Sigmoid colon (tissue), 7 donors: ENCODE results near the gene SLC6A3. TPM values are rescaled to one million over a fixed set of nuclear protein-coding genes. Genes with fewer than 3 reads are reported as not detected.

Experiments
- DNase-seq: peaks from one replicate; pipeline ENCODE4 v3.0.0-alpha.2; 2019
- H3K27ac ChIP-seq, 4 donors: fragments of 200-600 bp; sonication (generic); one replicate each; pipeline ENCODE4 v1.5.1; 2016 to 2019; ENCODE audit warnings: mild to moderate bottlenecking in 1 of 4
- H3K27me3 ChIP-seq, 3 donors: fragments of 200-600 bp; sonication (generic); one replicate each; pipeline ENCODE4 v1.5.1; 2019; ENCODE audit warnings: mild to moderate bottlenecking in 1 of 3
- H3K36me3 ChIP-seq, 4 donors: fragments of 200-600 bp; sonication (generic); one replicate each; pipeline ENCODE4 v1.5.1; 2016 to 2019
- H3K4me1 ChIP-seq, 4 donors: fragments of 200-600 bp; sonication (generic); one replicate each; pipeline ENCODE4 v1.5.1; 2017 to 2019
- H3K4me3 ChIP-seq, 4 donors: fragments of 200-600 bp; sonication (generic); one replicate each; pipeline ENCODE4 v1.5.1; 2017 to 2019; ENCODE audit warnings: mild to moderate bottlenecking in 2 of 4, moderate library complexity in 1 of 4
- H3K9me3 ChIP-seq, 4 donors: fragments of 200-600 bp in 3 of 4; sonication (generic) in 3 of 4; one replicate each; pipeline versions ENCODE4 v1.5.1 to v1.6.1; 2013 to 2019
- CTCF ChIP-seq, 4 experiments: fragments of 450-650 bp in 3 of 4; fragments of 200-600 bp in 1 of 4; IDR thresholded peaks; one replicate each; pipeline ENCODE4 v1.5.1; 2016 to 2019; ENCODE audit warnings: antibody characterized with exemption in 4 of 4, mild to moderate bottlenecking in 3 of 4, moderate library complexity in 2 of 4
- EP300 ChIP-seq, 4 donors: sonication (generic); formaldehyde crosslinking; IDR thresholded peaks; one replicate each; pipeline ENCODE4 v1.6.1; 2017; ENCODE audit warnings: antibody characterized with exemption in 4 of 4
- POLR2A ChIP-seq, 2 donors: fragments of 450-650 bp; IDR thresholded peaks; one replicate each; pipeline ENCODE4 v1.6.1; 2016; ENCODE audit warnings: antibody characterized with exemption in 2 of 2, mild to moderate bottlenecking in 2 of 2, moderate library complexity in 2 of 2
- POLR2AphosphoS5 ChIP-seq, 4 donors: sonication (generic); formaldehyde crosslinking; IDR thresholded peaks; one replicate each; pipeline ENCODE4 v1.6.1; 2017; ENCODE audit warnings: antibody characterized with exemption in 4 of 4
- whole genome bisulfite sequencing, 2 donors: extraction: QIAGEN DNeasy Blood & Tissue Kit; methylation state at CpG; one replicate each; pipeline ENCODE4 v1.1.7; 2013; 5-methylcytosine and 5-hydroxymethylcytosine counted together
- intact Hi-C: fragments of 100-400 bp; cut with DNase I; formaldehyde crosslinking; loops from one replicate; pipeline ENCODE4 v1.15.1; 2023
- polyA plus RNA-seq, 3 donors: library from polyadenylated mRNA; stranded (reverse); fragments of 200-250 nt; gene quantifications; one replicate each; pipeline ENCODE4 v1.2.3, GENCODE V29; 2013
- total RNA-seq, 4 donors: library from RNA; depleted of rRNA; stranded (reverse); fragments of >200 nt; gene quantifications; one replicate each; pipeline ENCODE4 v1.1.0, GENCODE V29; 2016
- donor health status: healthy with polysubstance abuse.
- donor health status: Bipolar disorder and iron deficiency.
- donor health status: healthy.

SLC6A3 gene
- total and polyA plus RNA-seq, 7 donors, result 0.06 TPM; not detected in 6

GRCh38 chr5:1439388-1440097 lies 5.7 kb downstream of the SLC6A3 start:
- 85 to 88% methylated on average over 15 of the region's 15 CpGs for WGBS, 2 donors

GRCh38 chr5:1438871-1439270 lies 6.4 kb downstream of the SLC6A3 start:
- no peak overlapping the region for H3K27ac ChIP-seq
- H3K9me3 ChIP-seq, result no peaks in the 10 kb centered on the region
- peaks cover 9 to 57% (median 37%) of the 10 kb centered on the region in 3 donors for H3K27me3 ChIP-seq
- WGBS, 2 donors, result 92 to 93% methylated on average over 21 of the region's 21 CpGs
- H3K4me3 ChIP-seq, result no peak overlapping the region
- no peak for DNase-seq
- TF ChIP-seq CTCF (IDR thresholded peaks at IDR 0.05), result no peak
- TF ChIP-seq POLR2AphosphoS5 (IDR thresholded peaks at IDR 0.05), result no peak
- no peak for TF ChIP-seq EP300 (IDR thresholded peaks at IDR 0.05)
- no peak for TF ChIP-seq POLR2A (IDR thresholded peaks at IDR 0.05)
- H3K4me1 ChIP-seq, result no peaks in the 10 kb centered on the region
- intact Hi-C loops, result no loop called here
- no peaks in the 10 kb centered on the region for H3K36me3 ChIP-seq

More at GRCh38 chr5:1439388-1440097, 5.7 kb downstream of the SLC6A3 start:
- no peaks in the 10 kb centered on the region for H3K36me3 ChIP-seq
- TF ChIP-seq POLR2AphosphoS5 (IDR thresholded peaks at IDR 0.05) (no peak), POLR2A (IDR thresholded peaks at IDR 0.05) (no peak), CTCF (IDR thresholded peaks at IDR 0.05) (no peak), EP300 (IDR thresholded peaks at IDR 0.05) (no peak)
- no peak for DNase-seq
- no peaks in the 10 kb centered on the region for H3K9me3 ChIP-seq
- intact Hi-C loops, result no loop called here
- H3K4me3 ChIP-seq, result no peak overlapping the region
- H3K4me1 ChIP-seq, result peaks cover 0 to 4% (median 3%) of the 10 kb centered on the region in 4 donors
- H3K27me3 ChIP-seq, result peaks cover 15 to 64% (median 44%) of the 10 kb centered on the region in 3 donors
- no peak overlapping the region for H3K27ac ChIP-seq

- intact Hi-C loops, result no loop called here
- WGBS, 2 donors, result 86 to 91% methylated on average over 25 of the region's 25 CpGs
- Histone ChIP-seq H3K36me3 (no peaks in the 10 kb centered on the region), H3K9me3 (no peaks in the 10 kb centered on the region), H3K27ac (no peak overlapping the region), H3K27me3 (peaks cover 3 to 49% (median 29%) of the 10 kb centered on the region in 3 donors), H3K4me1 (no peaks in the 10 kb centered on the region), H3K4me3 (no peak overlapping the region)
- no peak for DNase-seq
- TF ChIP-seq CTCF (IDR thresholded peaks at IDR 0.05) (no peak), POLR2AphosphoS5 (IDR thresholded peaks at IDR 0.05) (no peak), POLR2A (IDR thresholded peaks at IDR 0.05) (no peak), EP300 (IDR thresholded peaks at IDR 0.05) (no peak)
Observed at GRCh38 chr5:1437876-1438559, 7.2 kb downstream of the SLC6A3 start.

GRCh38 chr5:1437226-1437829 lies 7.9 kb downstream of the SLC6A3 start:
- Histone ChIP-seq H3K4me3 (no peak overlapping the region), H3K27me3 (peaks cover 2 to 42% (median 22%) of the 10 kb centered on the region in 3 donors), H3K27ac (no peak overlapping the region), H3K36me3 (no peaks in the 10 kb centered on the region), H3K4me1 (no peaks in the 10 kb centered on the region), H3K9me3 (no peaks in the 10 kb centered on the region)
- DNase-seq, result no peak
- TF ChIP-seq CTCF (IDR thresholded peaks at IDR 0.05) (no peak), EP300 (IDR thresholded peaks at IDR 0.05) (no peak), POLR2A (IDR thresholded peaks at IDR 0.05) (no peak), POLR2AphosphoS5 (IDR thresholded peaks at IDR 0.05) (no peak)
- intact Hi-C loops, result no loop called here
- 47 to 58% methylated on average over 11 of the region's 11 CpGs for WGBS, 2 donors
